ENCODE measurements around the gene CELF4. TPM values are rescaled to one million over a fixed set of nuclear protein-coding genes. Genes with fewer than 3 reads are reported as not detected.

The CELF4 gene
- total RNA-seq, 1 experiment from 2014 or later: 0.11 TPM

DNA sequence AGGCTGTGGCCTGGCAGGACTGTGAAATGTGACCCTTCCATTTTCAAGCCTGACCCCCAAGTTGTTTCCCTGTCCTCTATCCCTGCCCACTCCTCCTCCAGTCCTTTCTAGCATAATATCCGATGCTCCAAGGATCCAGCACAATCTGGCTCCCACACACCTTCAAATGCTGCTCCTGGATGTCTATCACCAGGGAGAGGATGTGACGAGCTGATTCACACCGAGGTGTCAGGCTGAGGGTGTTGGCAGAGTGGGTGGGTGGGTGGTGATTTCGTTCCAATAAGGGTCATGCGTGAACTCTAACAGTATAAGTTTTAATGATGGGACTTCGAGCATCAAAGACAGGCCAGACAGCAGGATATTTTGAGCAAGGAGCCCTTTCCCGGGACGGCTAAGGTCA is 107.8 kb downstream of the CELF4 start:
- Mint-ChIP-seq H3K27ac (ENCODE audit: unreplicated experiment) (no peak overlapping the region), H3K9me3 (ENCODE audit: unreplicated experiment) (no peaks in the 10 kb centered on the region), H3K4me1 (ENCODE audit: low read depth, unreplicated experiment) (peaks cover 5% of the 10 kb centered on the region), H3K36me3 (ENCODE audit: insufficient read depth, unreplicated experiment) (no peaks in the 10 kb centered on the region), H3K4me3 (ENCODE audit: unreplicated experiment) (no peak overlapping the region), H3K27me3 (ENCODE audit: insufficient read depth, unreplicated experiment) (peaks cover 9% of the 10 kb centered on the region)
- no peak overlapping the region for H3K4me3 ChIP-seq (ENCODE audit: low read depth, low read length)
- ChIA-PET POLR2A (no interaction called here), CTCF (interaction anchor here (0.6 kb wide), 1 partner anchor 17 kb away, joined by 10 read pairs; no protein-coding TSS in a partner anchor)
- H3K27me3 ChIP-seq (replicated peaks; ENCODE audit: control insufficient read depth, insufficient read depth, low read length): no peaks in the 10 kb centered on the region
- no TSS peak for BruUV-seq (replicated peaks)
- no peaks in the 10 kb centered on the region for H3K4me1 ChIP-seq
- TF ChIP-seq, protein P1, sequence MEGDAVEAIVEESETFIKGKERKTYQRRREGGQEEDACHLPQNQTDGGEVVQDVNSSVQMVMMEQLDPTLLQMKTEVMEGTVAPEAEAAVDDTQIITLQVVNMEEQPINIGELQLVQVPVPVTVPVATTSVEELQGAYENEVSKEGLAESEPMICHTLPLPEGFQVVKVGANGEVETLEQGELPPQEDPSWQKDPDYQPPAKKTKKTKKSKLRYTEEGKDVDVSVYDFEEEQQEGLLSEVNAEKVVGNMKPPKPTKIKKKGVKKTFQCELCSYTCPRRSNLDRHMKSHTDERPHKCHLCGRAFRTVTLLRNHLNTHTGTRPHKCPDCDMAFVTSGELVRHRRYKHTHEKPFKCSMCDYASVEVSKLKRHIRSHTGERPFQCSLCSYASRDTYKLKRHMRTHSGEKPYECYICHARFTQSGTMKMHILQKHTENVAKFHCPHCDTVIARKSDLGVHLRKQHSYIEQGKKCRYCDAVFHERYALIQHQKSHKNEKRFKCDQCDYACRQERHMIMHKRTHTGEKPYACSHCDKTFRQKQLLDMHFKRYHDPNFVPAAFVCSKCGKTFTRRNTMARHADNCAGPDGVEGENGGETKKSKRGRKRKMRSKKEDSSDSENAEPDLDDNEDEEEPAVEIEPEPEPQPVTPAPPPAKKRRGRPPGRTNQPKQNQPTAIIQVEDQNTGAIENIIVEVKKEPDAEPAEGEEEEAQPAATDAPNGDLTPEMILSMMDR (IDR thresholded peaks at IDR 0.05; ENCODE audit: insufficient read depth in 1 of 2, low read depth in 1 of 2, low read length in 1 of 2, severe bottlenecking in 1 of 2, unreplicated experiment in 1 of 2): no peak
- no peaks in the 10 kb centered on the region for H3K36me3 ChIP-seq (ENCODE audit: control insufficient read depth, insufficient read depth, low read length)
- H3K9me3 ChIP-seq: no peaks in the 10 kb centered on the region
- intact Hi-C loops (cut with micrococcal nuclease; ENCODE audit: unreplicated experiment): no loop called here
- DNase-seq: no peak

DNA sequence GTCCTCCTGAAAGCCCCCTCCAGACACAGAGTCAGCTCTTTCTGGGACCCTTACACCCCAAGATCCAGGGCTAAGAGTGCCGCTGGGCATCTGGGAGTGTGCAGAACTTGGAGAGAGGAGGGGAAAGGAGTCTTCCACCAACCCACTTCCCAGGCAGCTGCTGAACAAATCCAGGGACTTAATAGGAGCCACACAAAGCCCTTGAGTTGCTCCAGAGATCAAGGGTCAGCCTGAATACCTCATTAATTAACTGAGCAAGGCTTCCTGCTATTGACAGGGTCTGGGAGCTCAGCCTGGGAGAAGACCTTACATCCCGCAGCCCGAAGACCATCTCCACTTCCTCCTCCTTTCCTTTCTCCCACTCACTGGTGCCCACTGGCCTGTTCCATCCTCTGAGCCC is 108.3 kb downstream of the CELF4 start:
- no peaks in the 10 kb centered on the region for H3K9me3 ChIP-seq
- CTCF ChIA-PET: interaction anchor here (0.6 kb wide), 1 partner anchor 17 kb away, joined by 10 read pairs; no protein-coding TSS in a partner anchor
- H3K4me3 ChIP-seq (ENCODE audit: low read depth, low read length): no peak overlapping the region
- Mint-ChIP-seq H3K4me1 (ENCODE audit: low read depth, unreplicated experiment) (peaks cover 5% of the 10 kb centered on the region), H3K4me3 (ENCODE audit: unreplicated experiment) (no peak overlapping the region), H3K27me3 (ENCODE audit: insufficient read depth, unreplicated experiment) (peaks cover 8% of the 10 kb centered on the region), H3K27ac (ENCODE audit: unreplicated experiment) (no peak overlapping the region), H3K36me3 (ENCODE audit: insufficient read depth, unreplicated experiment) (no peaks in the 10 kb centered on the region), H3K9me3 (ENCODE audit: unreplicated experiment) (no peaks in the 10 kb centered on the region)
- intact Hi-C loops (cut with micrococcal nuclease; ENCODE audit: unreplicated experiment): no loop called here
- H3K4me1 ChIP-seq: no peaks in the 10 kb centered on the region
- TF ChIP-seq, protein P1 (IDR thresholded peaks at IDR 0.05; ENCODE audit: insufficient read depth in 1 of 2, low read depth in 1 of 2, low read length in 1 of 2, severe bottlenecking in 1 of 2, unreplicated experiment in 1 of 2): no peak
- POLR2A ChIA-PET: no interaction called here
- H3K27me3 ChIP-seq (replicated peaks; ENCODE audit: control insufficient read depth, insufficient read depth, low read length): no peaks in the 10 kb centered on the region
- no TSS peak for BruUV-seq (replicated peaks)
- H3K36me3 ChIP-seq (ENCODE audit: control insufficient read depth, insufficient read depth, low read length): no peaks in the 10 kb centered on the region
- DNase-seq: no peak

DNA sequence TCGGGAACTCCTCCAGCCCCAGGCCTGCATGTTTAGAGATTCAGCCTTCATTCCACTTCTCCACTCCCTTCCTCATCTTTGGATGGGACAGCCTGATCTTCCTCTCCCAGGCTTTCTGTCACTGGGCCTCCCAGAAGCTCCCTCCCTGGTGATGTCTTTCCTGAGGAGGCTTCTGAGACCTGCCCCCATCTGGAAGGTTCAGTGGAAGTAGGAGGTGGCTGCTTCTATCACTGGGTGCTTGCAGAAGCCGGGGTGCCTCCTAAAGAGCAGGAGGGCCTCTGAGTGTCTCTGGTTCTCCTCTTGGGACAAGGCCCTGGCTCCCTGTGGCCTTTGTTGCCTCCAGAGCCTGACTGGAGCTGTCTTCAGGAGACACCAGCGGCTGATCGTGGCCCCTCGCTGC is 108.7 kb downstream of the CELF4 start:
- H3K4me3 ChIP-seq (ENCODE audit: low read depth, low read length): no peak overlapping the region
- CTCF ChIA-PET: no interaction called here
- H3K36me3 ChIP-seq (ENCODE audit: control insufficient read depth, insufficient read depth, low read length): no peaks in the 10 kb centered on the region
- POLR2A ChIA-PET: no interaction called here
- Mint-ChIP-seq H3K4me1 (ENCODE audit: low read depth, unreplicated experiment) (peaks cover 5% of the 10 kb centered on the region), H3K27ac (ENCODE audit: unreplicated experiment) (no peak overlapping the region), H3K27me3 (ENCODE audit: insufficient read depth, unreplicated experiment) (peaks cover 6% of the 10 kb centered on the region), H3K36me3 (ENCODE audit: insufficient read depth, unreplicated experiment) (no peaks in the 10 kb centered on the region), H3K9me3 (ENCODE audit: unreplicated experiment) (no peaks in the 10 kb centered on the region), H3K4me3 (ENCODE audit: unreplicated experiment) (no peak overlapping the region)
- no peaks in the 10 kb centered on the region for H3K9me3 ChIP-seq
- no peaks in the 10 kb centered on the region for H3K27me3 ChIP-seq (replicated peaks; ENCODE audit: control insufficient read depth, insufficient read depth, low read length)
- BruUV-seq (replicated peaks): no TSS peak
- TF ChIP-seq, protein P1 (IDR thresholded peaks at IDR 0.05; ENCODE audit: insufficient read depth in 1 of 2, low read depth in 1 of 2, low read length in 1 of 2, severe bottlenecking in 1 of 2, unreplicated experiment in 1 of 2): no peak
- DNase-seq: no peak
- intact Hi-C loops (cut with micrococcal nuclease; ENCODE audit: unreplicated experiment): no loop called here
- no peaks in the 10 kb centered on the region for H3K4me1 ChIP-seq
